Peyer's patch (tissue), 4 donors: ENCODE results near the gene NEXMIF.

Source experiments
- CTCF ChIP-seq, 6 experiments: fragments of 450-650 bp in 4 of 6; fragments of 200-600 bp in 2 of 6; sonication (generic) in 1 of 6; IDR thresholded peaks; one replicate each; pipeline ENCODE4 v1.5.1; 2017 to 2019; ENCODE audit warnings: antibody characterized with exemption in 6 of 6, mild to moderate bottlenecking in 3 of 6, moderate library complexity in 1 of 6
- POLR2A ChIP-seq, 2 donors: fragments of 450-650 bp; IDR thresholded peaks; one replicate each; pipeline ENCODE4 v1.5.1; 2017; ENCODE audit warnings: antibody characterized with exemption in 2 of 2, mild to moderate bottlenecking in 2 of 2, moderate library complexity in 2 of 2

GRCh38 chrX:74890676-74891430, 34.4 kb downstream of the NEXMIF start:
- TF ChIP-seq CTCF (IDR thresholded peaks at IDR 0.05): no peak
- TF ChIP-seq POLR2A (IDR thresholded peaks at IDR 0.05): no peak
